GM23338 (cell line): ENCODE measurements around the gene ALDH2. TPM values are rescaled to one million over a fixed set of nuclear protein-coding genes. Genes with fewer than 3 reads are reported as not detected.

Experiments
- ATAC-seq: fragments of 200-7000 bp; cut with Tn5 transposase; 3 replicates; pipeline ENCODE4 v1.9.1; 2020
- DNase-seq: peaks from one replicate; pipeline ENCODE4 v3.0.0-alpha.2; 2015; ENCODE audit warnings: low spot score
- H2AFZ ChIP-seq: fragments of 200-600 bp; sonication (generic); 2 replicates; pipeline ENCODE4 v1.8.0; 2016; ENCODE audit warnings: antibody characterized with exemption, mild to moderate bottlenecking, moderate library complexity
- H3F3A ChIP-seq: fragments of 200-600 bp; sonication (generic); replicated peaks from 2 replicates; pipeline ENCODE4 v1.8.0; 2017; ENCODE audit warnings: antibody characterized with exemption, mixed run types, low read depth
- H3K27ac ChIP-seq: fragments of 200-600 bp; sonication (generic); 2 replicates; pipeline ENCODE4 v1.6.1; 2016; ENCODE audit warnings: low read depth
- H3K27me3 ChIP-seq: fragments of 200-600 bp; sonication (generic); 2 replicates; pipeline ENCODE4 v1.8.0; 2016; ENCODE audit warnings: mild to moderate bottlenecking, mixed run types, moderate library complexity; ENCODE audit not compliant: insufficient read depth
- H3K36me3 ChIP-seq: fragments of 200-600 bp; sonication (generic); 2 replicates; pipeline ENCODE4 v1.8.0; 2016; ENCODE audit warnings: mild to moderate bottlenecking; ENCODE audit not compliant: insufficient read depth
- H3K4me1 ChIP-seq: fragments of 200-600 bp; sonication (generic); 2 replicates; pipeline ENCODE4 v1.8.0; 2016; ENCODE audit warnings: mild to moderate bottlenecking, moderate library complexity; ENCODE audit not compliant: insufficient read depth
- H3K4me2 ChIP-seq: fragments of 200-600 bp; sonication (generic); 2 replicates; pipeline ENCODE4 v1.7.1; 2017; ENCODE audit warnings: mixed run types
- H3K4me3 ChIP-seq: fragments of 200-600 bp; sonication (generic); 2 replicates; pipeline ENCODE4 v1.6.1; 2016; ENCODE audit warnings: mixed run types
- H3K79me2 ChIP-seq: fragments of 200-600 bp; sonication (generic); replicated peaks from 2 replicates; pipeline ENCODE4 v1.8.0; 2017; ENCODE audit warnings: mild to moderate bottlenecking; ENCODE audit not compliant: insufficient read depth
- H3K9me2 ChIP-seq: fragments of 200-600 bp; sonication (generic); 2 replicates; pipeline ENCODE4 v1.8.0; 2017; ENCODE audit not compliant: insufficient read depth
- H4K20me1 ChIP-seq: fragments of 200-600 bp; sonication (generic); replicated peaks from 2 replicates; pipeline ENCODE4 v1.8.0; 2017; ENCODE audit warnings: mild to moderate bottlenecking; ENCODE audit not compliant: insufficient read depth
- H3K27ac Mint-ChIP-seq: 2 replicates; pipeline ENCODE4 v1.8.0; 2020; ENCODE audit warnings: inconsistent platforms, mild to moderate bottlenecking, moderate library complexity, mixed read lengths
- H3K27me3 Mint-ChIP-seq: 3 replicates; pipeline ENCODE4 v1.8.0; 2022; ENCODE audit warnings: low read depth, mild to moderate bottlenecking, moderate library complexity, mixed read lengths, inconsistent platforms; ENCODE audit not compliant: insufficient read depth, poor library complexity
- H3K36me3 Mint-ChIP-seq: 3 replicates; pipeline ENCODE4 v1.8.0; 2021; ENCODE audit warnings: low read depth, mild to moderate bottlenecking, inconsistent platforms, moderate library complexity, mixed read lengths
- H3K4me1 Mint-ChIP-seq: 3 replicates; pipeline ENCODE4 v1.8.0; 2020; ENCODE audit warnings: mild to moderate bottlenecking, inconsistent platforms, mixed read lengths
- H3K4me3 Mint-ChIP-seq: 3 replicates; pipeline ENCODE4 v1.8.0; 2021; ENCODE audit warnings: moderate library complexity, mild to moderate bottlenecking, inconsistent platforms, mixed read lengths
- H3K9me3 Mint-ChIP-seq: 3 replicates; pipeline ENCODE4 v1.8.0; 2020; ENCODE audit warnings: moderate library complexity, mild to moderate bottlenecking, inconsistent platforms, mixed read lengths
- CREB1 ChIP-seq: fragments of 250-450 bp; sonication (Bioruptor Pico); IDR thresholded peaks from 2 replicates; pipeline ENCODE4 v1.5.0; 2020; ENCODE audit warnings: low read depth, mild to moderate bottlenecking, moderate library complexity
- CTCF ChIP-seq, 2 experiments: fragments of 200-600 bp in 1 of 2; sonication (generic) in 1 of 2; conservative IDR thresholded peaks; 2 replicates each; pipeline versions ENCODE4 v1.5.1 to v1.6.1; 2016 to 2017; ENCODE audit warnings: antibody characterized with exemption in 2 of 2, low read depth in 2 of 2, mild to moderate bottlenecking in 2 of 2, moderate library complexity in 1 of 2
- ETS1 ChIP-seq: IDR thresholded peaks from 2 replicates; pipeline ENCODE4 v1.6.1; 2016; ENCODE audit warnings: antibody characterized with exemption
- EZH2 ChIP-seq: fragments of 200-600 bp; sonication (generic); IDR thresholded peaks from one replicate; pipeline ENCODE4 v1.8.0; 2017; ENCODE audit warnings: antibody characterized with exemption, mild to moderate bottlenecking, low read depth; ENCODE audit not compliant: unreplicated experiment
- EZH2phosphoT487 ChIP-seq: fragments of 200-600 bp; sonication (generic); IDR thresholded peaks from one replicate; pipeline ENCODE4 v1.8.1; 2018; ENCODE audit warnings: antibody characterized with exemption; ENCODE audit not compliant: unreplicated experiment
- JUNB ChIP-seq: IDR thresholded peaks from one replicate; pipeline ENCODE4 v1.6.1; 2016; ENCODE audit warnings: antibody characterized with exemption; ENCODE audit not compliant: unreplicated experiment
- NANOG ChIP-seq: IDR thresholded peaks from 2 replicates; pipeline ENCODE4 v1.6.1; 2016; ENCODE audit warnings: antibody characterized with exemption, borderline replicate concordance
- POLR2AphosphoS5 ChIP-seq: IDR thresholded peaks from 2 replicates; pipeline ENCODE4 v1.6.1; 2016; ENCODE audit warnings: antibody characterized with exemption, low read depth
- REST ChIP-seq: IDR thresholded peaks from one replicate; pipeline ENCODE4 v1.6.1; 2018; ENCODE audit warnings: antibody characterized with exemption; ENCODE audit not compliant: unreplicated experiment
- STAT1 ChIP-seq: IDR thresholded peaks from one replicate; pipeline ENCODE4 v1.6.1; 2016; ENCODE audit warnings: antibody characterized with exemption; ENCODE audit not compliant: unreplicated experiment
- ZNF114 ChIP-seq: fragments of 250-450 bp; sonication (Bioruptor Pico); IDR thresholded peaks from 2 replicates; pipeline ENCODE4 v1.5.0; 2020; ENCODE audit warnings: mild to moderate bottlenecking, moderate library complexity
- ZNF331 ChIP-seq: fragments of 250-450 bp; sonication (Bioruptor Pico); IDR thresholded peaks from 2 replicates; pipeline ENCODE4 v1.5.0; 2020; ENCODE audit warnings: low read depth, mild to moderate bottlenecking, moderate library complexity
- ZNF462 ChIP-seq: fragments of 250-450 bp; sonication (Bioruptor Pico); IDR thresholded peaks from 2 replicates; pipeline ENCODE4 v1.5.0; 2020; ENCODE audit warnings: mild to moderate bottlenecking, moderate library complexity
- polyA plus RNA-seq: library from polyadenylated mRNA; unstranded; fragments of >200 nt; fragmentation: Nextera tagmentation; extraction: Ambion mirVana; gene quantifications from 2 replicates; pipeline ENCODE4 v1.2.1, GENCODE V29; 2016
- total RNA-seq: library from RNA; depleted of rRNA; stranded (reverse); fragments of >200 nt; shearing (Covaris generic); gene quantifications from 2 replicates; pipeline ENCODE4 v1.2.3, GENCODE V29; 2014

The ALDH2 gene
- total and polyA plus RNA-seq, 2 experiments from 2014 or later: 14.9 to 50.5 TPM

- Histone ChIP-seq H3F3A (no peaks in the 10 kb centered on the region), H3K27me3 (no peaks in the 10 kb centered on the region), H3K79me2 (no peaks in the 10 kb centered on the region), H3K4me3 (no peak overlapping the region), H4K20me1 (no peaks in the 10 kb centered on the region), H3K27ac (no peak overlapping the region), H2AFZ (no peak overlapping the region), H3K4me2 (no peak overlapping the region), H3K9me2 (no peaks in the 10 kb centered on the region), H3K4me1 (no peaks in the 10 kb centered on the region), H3K36me3 (peaks cover 16% of the 10 kb centered on the region)
- peaks cover 5% of the 10 kb centered on the region for H3K27me3 Mint-ChIP-seq
- H3K27ac Mint-ChIP-seq: no peak overlapping the region
- no peaks in the 10 kb centered on the region; the same call in 2 of the 3 replicates for H3K9me3 Mint-ChIP-seq
- DNase-seq: no peak
- TF ChIP-seq JUNB (no peak), ZNF114 (CRISPR knock-in tag) (no peak), EZH2phosphoT487 (no peak), REST (no peak), CREB1 (CRISPR knock-in tag) (no peak), STAT1 (no peak), NANOG (no peak), ETS1 (no peak), EZH2 (no peak), ZNF331 (CRISPR knock-in tag) (no peak), POLR2AphosphoS5 (no peak), CTCF (conservative IDR thresholded peaks at IDR 0.05; ENCODE audit: low read depth in 2 of 2) (no peak), ZNF462 (CRISPR knock-in tag) (no peak)
- peaks cover 58% of the 10 kb centered on the region for H3K36me3 Mint-ChIP-seq
- no peak for ATAC-seq
- H3K4me1 Mint-ChIP-seq: no peaks in the 10 kb centered on the region
- H3K4me3 Mint-ChIP-seq: no peak overlapping the region
Measured at GRCh38 chr12:111803851-111804250, 37.1 kb downstream of the ALDH2 start.
